Spinal cord (tissue), 10 donors: Measurements from ENCODE around the gene AKR1C4. TPM values are rescaled to one million over a fixed set of nuclear protein-coding genes. Genes with fewer than 3 reads are reported as not detected.

Experiments used
- DNase-seq, 6 donors: peaks; one replicate each; pipeline versions ENCODE4 v3.0.0 to v3.0.0-alpha.2; 2013 to 2015; ENCODE audit warnings: low spot score in 6 of 6, low read depth in 4 of 6
- H3K27ac ChIP-seq: one replicate; pipeline ENCODE4 v1.5.1; 2013; ENCODE audit warnings: low read depth, low read length, control low read depth
- H3K27me3 ChIP-seq: one replicate; pipeline ENCODE4 v1.6.1; 2013; ENCODE audit warnings: low read length; ENCODE audit not compliant: control insufficient read depth, insufficient read depth
- H3K36me3 ChIP-seq: one replicate; pipeline ENCODE4 v1.6.1; 2013; ENCODE audit warnings: low read length; ENCODE audit not compliant: control insufficient read depth, insufficient read depth
- H3K4me1 ChIP-seq: one replicate; pipeline ENCODE4 v1.6.1; 2013; ENCODE audit warnings: low read length; ENCODE audit not compliant: control insufficient read depth, insufficient read depth
- H3K4me3 ChIP-seq: one replicate; pipeline ENCODE4 v1.5.1; 2013; ENCODE audit warnings: low read depth, low read length, control low read depth
- H3K9me3 ChIP-seq: one replicate; pipeline ENCODE4 v1.6.1; 2013; ENCODE audit warnings: low read length; ENCODE audit not compliant: control insufficient read depth, insufficient read depth
- WGBS: methylation state at CpG from one replicate; pipeline ENCODE4 v1.1.5; 2013; ENCODE audit warnings: missing lambda C conversion rate; ENCODE audit not compliant: insufficient coverage; 5-methylcytosine and 5-hydroxymethylcytosine counted together
- long read RNA-seq, 4 donors: transcript quantifications; one replicate each; lab custom pipeline, GENCODE V29; 2026
- polyA plus RNA-seq, 2 donors: library from polyadenylated mRNA; unstranded; fragments of 120-200 nt; gene quantifications; one replicate each; pipeline ENCODE4 v1.2.1, GENCODE V29; 2013; ENCODE audit not compliant: insufficient read length in 2 of 2
- total RNA-seq, 2 donors: library from RNA; depleted of rRNA in 1 of 2; stranded (reverse); fragments of 120-200 nt in 1 of 2; fragments of >200 nt in 1 of 2; gene quantifications; one replicate each; pipeline versions ENCODE4 v1.2.3 to v1.2.4, GENCODE V29; 2013 to 2014
- donor health status: healthy.

The AKR1C4 gene
- not detected for total RNA-seq
- polyA plus RNA-seq, result not detected
- long read RNA-seq, donor 1, result 0 reads
- long read RNA-seq, donor 2, result 0 reads
- long read RNA-seq, donor 3, result 0 reads
- long read RNA-seq, donor 4, result 0 reads

DNA sequence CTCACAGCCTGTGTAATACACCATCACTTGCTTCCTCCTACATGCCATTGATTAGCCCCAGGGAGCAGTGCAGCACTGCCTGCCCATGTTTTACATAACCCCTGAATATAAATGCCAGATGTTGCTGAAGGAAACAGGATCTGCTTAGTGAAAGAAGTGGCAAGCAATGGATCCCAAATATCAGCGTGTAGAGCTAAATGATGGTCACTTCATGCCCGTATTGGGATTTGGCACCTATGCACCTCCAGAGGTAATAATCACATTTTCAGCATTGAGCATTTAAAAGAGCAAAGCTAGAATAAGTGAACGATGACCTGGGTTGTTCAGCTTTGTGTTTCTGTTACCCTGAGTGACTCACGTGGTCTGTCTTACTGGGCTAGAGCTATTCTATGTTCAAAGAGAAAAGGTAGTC is at the start of gene AKR1C4:
AKR1C4 (plus strand) TSS at position 136 of the 412 bp plus-strand sequence; CDS start at position 167, 31 bp downstream.
- DNase-seq, result peak in 1 of 6 donors; percentile 32
- no peaks in the 10 kb centered on the region for H3K36me3 ChIP-seq
- no peaks in the 10 kb centered on the region for H3K27me3 ChIP-seq
- no peak within 1 kb of the TSS for H3K27ac ChIP-seq
- 89% methylated on average over 4 of the region's 4 CpGs for WGBS
- no peak within 1 kb of the TSS for H3K4me3 ChIP-seq
- no peaks in the 10 kb centered on the region for H3K4me1 ChIP-seq
- no peaks in the 10 kb centered on the region for H3K9me3 ChIP-seq

DNA sequence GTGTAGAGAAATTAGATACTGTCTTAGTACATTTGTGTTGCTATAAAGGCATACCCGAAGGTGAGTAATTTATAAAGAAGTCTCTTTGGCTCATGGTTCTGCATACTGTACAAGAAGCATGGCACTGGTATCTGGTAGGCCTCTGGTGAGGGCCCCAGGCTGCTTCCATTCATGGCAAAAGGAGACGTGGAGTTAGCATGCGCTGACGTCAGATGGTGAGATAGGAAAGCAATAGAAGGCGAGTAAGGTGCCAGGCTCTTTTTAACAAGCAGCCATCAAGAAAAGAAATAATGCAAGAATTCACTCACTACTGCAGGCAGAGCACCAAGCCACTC is 49.8 kb upstream of the AKR1C4 start:
- WGBS, result 92% methylated on average over 4 of the region's 5 CpGs
- DNase-seq, result no peak

DNA sequence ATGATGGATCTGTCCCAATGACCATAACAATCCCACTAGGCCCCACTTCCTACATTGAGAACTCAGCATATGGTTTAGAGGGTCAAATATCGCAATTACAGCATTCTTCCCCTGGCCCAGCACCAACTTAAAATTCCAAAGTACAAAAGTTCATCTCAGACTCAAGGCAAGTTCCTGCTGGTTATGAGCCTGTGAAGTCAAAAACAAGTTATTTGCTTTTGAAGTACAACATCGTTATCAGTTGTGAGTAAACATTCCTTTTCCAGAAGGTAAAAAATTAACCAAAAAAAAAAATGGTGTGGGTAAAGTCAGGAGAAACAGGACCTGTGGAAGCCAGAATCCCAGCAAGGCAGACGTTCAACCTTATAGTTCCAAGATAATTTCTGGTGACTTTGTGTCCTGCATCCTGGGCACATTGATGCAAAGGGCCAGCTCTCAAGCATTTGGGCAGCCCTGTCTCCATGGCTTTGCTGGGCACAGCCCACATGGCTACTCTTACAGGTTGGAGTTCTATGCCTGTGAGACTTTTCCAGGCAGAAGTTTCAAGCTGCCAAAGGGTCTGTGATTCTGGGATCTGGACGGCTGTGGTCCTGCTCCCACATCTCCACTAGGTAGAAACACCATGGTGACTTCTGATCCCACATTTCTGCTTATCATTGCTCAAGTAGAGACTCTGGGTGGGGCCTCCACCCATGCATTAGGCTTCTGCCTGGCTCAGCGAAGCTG is 49.2 kb upstream of the AKR1C4 start:
- H3K9me3 ChIP-seq, result no peaks in the 10 kb centered on the region
- no peak for DNase-seq
- no peaks in the 10 kb centered on the region for H3K27me3 ChIP-seq
- no peaks in the 10 kb centered on the region for H3K36me3 ChIP-seq
- H3K27ac ChIP-seq, result no peak overlapping the region
- no peaks in the 10 kb centered on the region for H3K4me1 ChIP-seq
- WGBS, result 70% methylated on average over 3 of the region's 5 CpGs
- no peak overlapping the region for H3K4me3 ChIP-seq

More for the DNA sequence above, 49.8 kb upstream of the AKR1C4 start:
- H3K4me3 ChIP-seq, result no peak overlapping the region
- no peaks in the 10 kb centered on the region for H3K9me3 ChIP-seq
- no peaks in the 10 kb centered on the region for H3K4me1 ChIP-seq
- H3K36me3 ChIP-seq, result no peaks in the 10 kb centered on the region
- no peak overlapping the region for H3K27ac ChIP-seq
- H3K27me3 ChIP-seq, result no peaks in the 10 kb centered on the region

DNA sequence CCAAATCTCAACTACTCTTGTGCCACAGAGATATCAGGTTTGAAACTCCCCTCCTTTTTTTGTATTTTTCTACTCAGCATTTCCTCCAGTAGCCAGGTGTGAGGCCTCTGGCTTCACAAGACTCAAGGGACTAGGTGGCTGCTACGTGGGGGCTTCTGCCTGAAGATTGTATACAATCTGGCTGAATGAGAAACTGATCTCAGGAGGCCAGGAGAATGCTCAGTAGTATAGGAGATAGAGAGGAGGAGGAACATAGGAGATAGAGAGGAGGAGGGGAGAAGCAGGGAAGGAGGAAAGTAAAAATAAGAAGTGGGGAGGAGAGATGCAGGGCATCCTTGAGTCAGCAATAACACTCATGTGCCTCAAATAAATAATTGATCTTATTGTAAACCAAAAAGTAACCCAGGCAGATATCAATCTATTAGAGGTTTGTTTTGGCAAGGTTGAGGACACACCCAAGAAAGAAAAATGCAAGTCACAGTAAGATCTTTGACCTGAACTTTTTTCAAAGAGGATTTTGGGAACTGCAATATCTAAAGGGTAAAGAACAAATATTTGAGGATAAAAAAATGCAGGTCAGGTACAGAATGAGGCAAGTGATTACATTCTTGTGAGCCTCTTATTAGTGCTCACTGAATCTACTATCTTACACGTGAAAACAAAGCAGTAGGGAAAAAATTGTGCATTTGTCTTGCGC is 48.5 kb upstream of the AKR1C4 start:
- Histone ChIP-seq H3K4me1 (no peaks in the 10 kb centered on the region), H3K4me3 (no peak overlapping the region), H3K9me3 (no peaks in the 10 kb centered on the region), H3K27me3 (no peaks in the 10 kb centered on the region), H3K27ac (no peak overlapping the region), H3K36me3 (no peaks in the 10 kb centered on the region)
- WGBS, result 27% methylated on average over 1 of the region's 3 CpGs
- DNase-seq, result no peak

DNA sequence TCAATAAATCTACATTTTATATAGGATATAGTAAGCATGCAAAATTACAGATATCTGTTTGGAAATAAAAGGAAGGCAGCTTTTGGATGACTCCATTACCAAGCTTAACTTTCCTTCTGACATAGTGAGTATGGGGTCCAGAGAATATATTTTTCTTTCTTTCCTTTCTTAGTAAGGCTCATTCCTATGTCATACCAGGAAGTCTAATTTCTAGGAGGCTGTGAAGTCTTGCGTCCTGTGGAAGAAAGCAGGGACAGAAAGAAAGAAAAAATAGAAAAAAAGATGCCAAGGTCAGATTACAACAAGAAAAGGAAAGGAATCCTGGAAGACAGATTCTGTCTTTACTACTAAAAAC is 48.0 kb upstream of the AKR1C4 start:
- H3K36me3 ChIP-seq, result no peaks in the 10 kb centered on the region
- H3K9me3 ChIP-seq, result no peaks in the 10 kb centered on the region
- no CpG with 5 or more reads among the region's 1 CpG for WGBS
- H3K4me1 ChIP-seq, result no peaks in the 10 kb centered on the region
- DNase-seq, result no peak
- H3K4me3 ChIP-seq, result no peak overlapping the region
- H3K27ac ChIP-seq, result no peak overlapping the region
- H3K27me3 ChIP-seq, result no peaks in the 10 kb centered on the region

DNA sequence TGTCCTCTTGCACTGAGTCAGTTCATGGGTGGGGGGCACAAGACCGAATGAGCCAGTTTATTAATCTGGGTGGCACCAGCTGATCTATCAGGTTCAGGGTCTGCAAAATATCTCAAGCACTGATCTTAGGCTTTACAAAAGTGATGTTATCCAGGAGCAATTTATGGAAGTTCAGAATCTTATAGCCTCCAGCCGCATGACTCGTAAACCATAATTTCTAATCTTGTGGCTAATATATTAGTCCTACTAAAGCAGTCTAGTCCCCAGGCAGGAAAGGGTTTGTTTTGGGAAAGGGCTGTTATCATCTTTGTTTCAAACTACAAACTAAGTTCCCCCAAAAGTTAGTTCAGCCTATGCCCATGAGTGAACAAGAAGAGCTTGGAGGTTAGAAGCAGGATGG is 45.6 kb upstream of the AKR1C4 start:
- Histone ChIP-seq H3K4me3 (no peak overlapping the region), H3K9me3 (no peaks in the 10 kb centered on the region), H3K27me3 (no peaks in the 10 kb centered on the region), H3K36me3 (no peaks in the 10 kb centered on the region), H3K4me1 (no peaks in the 10 kb centered on the region), H3K27ac (no peak overlapping the region)
- DNase-seq, result no peak
- WGBS, result 83% methylated on average over 1 of the region's 3 CpGs

DNA sequence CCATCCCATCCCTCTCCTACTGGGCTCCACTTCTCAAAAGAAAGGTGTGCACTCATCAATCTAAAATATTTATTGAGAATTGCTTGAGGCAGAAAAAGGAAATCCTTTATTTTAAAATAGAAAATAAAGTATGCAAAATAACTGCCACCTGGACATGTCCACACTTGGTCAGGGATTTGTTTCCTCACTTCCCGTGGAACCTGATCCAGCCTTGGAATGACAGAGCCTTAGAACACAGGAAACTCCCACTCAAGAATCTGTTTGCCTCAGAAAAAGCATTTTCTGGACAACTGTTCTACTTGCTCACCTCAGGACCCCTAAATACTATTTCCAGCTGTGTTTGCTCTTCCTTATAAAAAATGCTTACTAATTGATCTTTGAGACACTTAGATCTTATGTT is 40.7 kb upstream of the AKR1C4 start:
- 80% methylated on average over 1 of the region's 1 CpG for WGBS
- Histone ChIP-seq H3K36me3 (no peaks in the 10 kb centered on the region), H3K4me1 (no peaks in the 10 kb centered on the region), H3K27ac (no peak overlapping the region), H3K27me3 (no peaks in the 10 kb centered on the region), H3K9me3 (peaks cover 2% of the 10 kb centered on the region), H3K4me3 (no peak overlapping the region)
- DNase-seq, result no peak

DNA sequence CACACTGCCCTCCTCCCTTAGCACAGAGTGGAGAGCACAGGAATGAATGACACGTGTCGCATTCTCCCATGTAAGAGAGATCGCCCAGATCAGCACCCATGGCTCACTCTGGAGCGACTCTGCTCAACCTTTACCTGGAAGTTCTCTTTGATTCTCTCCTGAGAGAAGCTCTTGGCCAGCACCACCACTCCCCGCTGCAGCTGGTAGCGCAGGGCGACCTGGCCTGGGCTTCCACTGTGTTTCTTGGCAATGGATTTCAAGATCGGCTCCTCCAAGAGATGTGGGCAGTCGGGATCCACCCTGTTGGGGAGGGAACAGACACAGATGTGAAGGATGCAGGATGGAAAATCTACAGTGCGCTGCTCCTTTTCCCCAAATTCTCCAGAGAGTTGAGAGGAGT is 39.1 kb upstream of the AKR1C4 start:
- Histone ChIP-seq H3K27ac (no peak overlapping the region), H3K27me3 (no peaks in the 10 kb centered on the region), H3K4me3 (no peak overlapping the region), H3K9me3 (peaks cover 5% of the 10 kb centered on the region), H3K36me3 (no peaks in the 10 kb centered on the region), H3K4me1 (no peaks in the 10 kb centered on the region)
- 84% methylated on average over 9 of the region's 10 CpGs for WGBS
- DNase-seq, result no peak

DNA sequence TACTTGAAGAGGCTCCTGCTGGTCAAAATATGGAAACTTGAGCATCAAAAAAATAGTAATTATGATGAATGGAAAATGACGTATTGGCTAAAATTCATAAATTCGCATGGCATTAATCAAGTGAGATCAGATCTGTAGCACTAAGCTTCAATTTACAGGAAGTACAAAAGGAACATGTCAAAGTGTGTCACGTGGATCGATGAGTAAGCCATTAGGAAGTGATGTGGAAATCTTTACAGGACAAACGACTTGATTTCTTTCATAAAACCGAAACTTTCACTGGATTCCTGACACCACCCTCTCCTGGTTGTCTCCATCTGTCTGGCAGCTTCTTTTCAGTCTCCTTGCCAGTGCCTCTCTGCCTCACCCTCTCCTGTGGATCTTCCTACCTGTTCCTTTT is 37.5 kb upstream of the AKR1C4 start:
- WGBS, result 73% methylated on average over 4 of the region's 6 CpGs
- no peaks in the 10 kb centered on the region for H3K36me3 ChIP-seq
- H3K27ac ChIP-seq, result no peak overlapping the region
- no peaks in the 10 kb centered on the region for H3K4me1 ChIP-seq
- no peaks in the 10 kb centered on the region for H3K27me3 ChIP-seq
- no peak overlapping the region for H3K4me3 ChIP-seq
- DNase-seq, result no peak
- H3K9me3 ChIP-seq, result peaks cover 7% of the 10 kb centered on the region

DNA sequence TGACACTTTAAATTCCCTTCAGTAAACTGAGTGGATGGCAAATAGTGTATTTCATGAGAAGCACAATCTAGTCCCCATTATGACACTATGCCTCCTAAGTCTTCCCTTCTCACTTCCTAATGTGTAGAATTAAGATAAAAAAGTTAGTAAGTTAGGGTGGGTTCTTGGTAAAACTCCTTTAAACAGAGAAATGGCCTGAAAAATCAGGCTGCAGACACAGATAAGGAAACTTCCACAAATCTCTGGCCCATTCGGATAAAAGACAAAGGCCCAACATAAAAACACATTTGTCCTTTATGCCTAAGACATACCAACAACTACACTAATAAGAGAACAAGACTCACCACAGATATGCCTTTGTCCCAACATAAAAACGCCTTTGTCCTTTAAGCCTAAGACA is 33.1 kb upstream of the AKR1C4 start:
- H3K9me3 ChIP-seq, result peaks cover 20% of the 10 kb centered on the region

More for the DNA sequence above, 33.1 kb upstream of the AKR1C4 start:
- H3K4me1 ChIP-seq, result no peaks in the 10 kb centered on the region
- WGBS, result 63% methylated on average over 1 of the region's 2 CpGs
- no peak overlapping the region for H3K4me3 ChIP-seq
- DNase-seq, result no peak
- H3K36me3 ChIP-seq, result no peaks in the 10 kb centered on the region
- no peaks in the 10 kb centered on the region for H3K27me3 ChIP-seq
- H3K27ac ChIP-seq, result no peak overlapping the region
